Heart left ventricle (tissue), 13 donors: ENCODE data around the gene KCNK15.

Experiments
- POLR2A ChIP-seq, 2 donors: fragments of 450-650 bp; IDR thresholded peaks; one replicate each; pipeline ENCODE4 v1.6.1; 2017; ENCODE audit warnings: antibody characterized with exemption in 2 of 2, mild to moderate bottlenecking in 2 of 2, moderate library complexity in 2 of 2
- TF ChIP-seq, protein P1 (sequence below), 12 donors: fragments of 200-600 bp; sonication (generic) in 4 of 12; IDR thresholded peaks; one replicate each; pipeline versions ENCODE4 v1.5.0 to v1.8.0; 2018 to 2022; ENCODE audit warnings: antibody characterized with exemption in 12 of 12, mild to moderate bottlenecking in 5 of 12
- donor health status: ischemic (EF 13 %, LVEDD 7.1; RV severe dilation, severe dysfunction).
- donor health status: DM: no; HTN: yes; CAD: no.
- donor health status: DM: no; HTN: no; CAD: no.
- donor health status: ischemic (EF 25% LVEDD 6.9; RV normal size, moderate dysfunction).
- donor health status: ischemic (EF 25% LVEDD 5.7; RV mildly dilated, moderate dysfunction).
- donor health status: ischemic (EF 35%, LVEDD 5.7; RV mildly dilated, moderate dysfunction).
- donor health status: nonischemic (EF 11% LVEDD 7.7; RV severe dilation, severe dysfunction).
- donor health status: DM: yes; HTN: yes; CAD: no.
- donor health status: PGD.
- donor health status: ischemic (EF 29% LVEDD 5.4; RV normal size, mild dysfunction).
- donor health status: nonischemic (EF 23%, LVEDD 6.1; RV moderate dilation, normal function).

DNA sequence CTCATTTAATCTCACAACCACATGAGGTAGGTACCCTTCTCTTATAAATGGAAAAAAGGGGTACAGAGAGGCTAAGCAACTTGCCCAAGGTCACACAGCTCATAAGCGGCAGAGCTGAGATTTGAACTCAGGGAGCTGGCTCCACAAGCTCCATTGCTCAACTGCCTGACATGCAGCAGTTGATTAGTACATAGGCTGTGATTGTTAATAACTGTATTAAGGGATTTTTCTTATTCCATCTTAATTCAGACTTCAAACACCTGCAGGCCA, 23.9 kb upstream of the KCNK15 start:
- TF ChIP-seq, protein P1, sequence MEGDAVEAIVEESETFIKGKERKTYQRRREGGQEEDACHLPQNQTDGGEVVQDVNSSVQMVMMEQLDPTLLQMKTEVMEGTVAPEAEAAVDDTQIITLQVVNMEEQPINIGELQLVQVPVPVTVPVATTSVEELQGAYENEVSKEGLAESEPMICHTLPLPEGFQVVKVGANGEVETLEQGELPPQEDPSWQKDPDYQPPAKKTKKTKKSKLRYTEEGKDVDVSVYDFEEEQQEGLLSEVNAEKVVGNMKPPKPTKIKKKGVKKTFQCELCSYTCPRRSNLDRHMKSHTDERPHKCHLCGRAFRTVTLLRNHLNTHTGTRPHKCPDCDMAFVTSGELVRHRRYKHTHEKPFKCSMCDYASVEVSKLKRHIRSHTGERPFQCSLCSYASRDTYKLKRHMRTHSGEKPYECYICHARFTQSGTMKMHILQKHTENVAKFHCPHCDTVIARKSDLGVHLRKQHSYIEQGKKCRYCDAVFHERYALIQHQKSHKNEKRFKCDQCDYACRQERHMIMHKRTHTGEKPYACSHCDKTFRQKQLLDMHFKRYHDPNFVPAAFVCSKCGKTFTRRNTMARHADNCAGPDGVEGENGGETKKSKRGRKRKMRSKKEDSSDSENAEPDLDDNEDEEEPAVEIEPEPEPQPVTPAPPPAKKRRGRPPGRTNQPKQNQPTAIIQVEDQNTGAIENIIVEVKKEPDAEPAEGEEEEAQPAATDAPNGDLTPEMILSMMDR (IDR thresholded peaks at IDR 0.05) = no peak
- TF ChIP-seq POLR2A (IDR thresholded peaks at IDR 0.05) = no peak
